Measurements from ENCODE around the gene EID3. TPM values are rescaled to one million over a fixed set of nuclear protein-coding genes. Genes with fewer than 3 reads are reported as not detected.

Gene EID3
- total RNA-seq, 2 donors from 2014 or later = 9.0 to 17.9 TPM

- Mint-ChIP-seq H3K27ac (no peak overlapping the region), H3K9me3 (no peaks in the 10 kb centered on the region), H3K4me3 (no peak overlapping the region), H3K36me3 (peaks cover 26% of the 10 kb centered on the region), H3K27me3 (no peaks in the 10 kb centered on the region), H3K4me1 (ENCODE audit: low read depth in 2 of 2) (peaks cover 0 to 3% of the 10 kb centered on the region in 2 donors)
- DNase-seq (ENCODE audit: low spot score) = no peak
- no peak for ATAC-seq
Measured at GRCh38 chr12:104344682-104345081, 41.1 kb downstream of the EID3 start.

GRCh38 chr12:104345234-104346066 lies 41.9 kb downstream of the EID3 start:
- no peaks in the 10 kb centered on the region for H3K9me3 Mint-ChIP-seq
- H3K4me3 Mint-ChIP-seq = no peak overlapping the region
- H3K4me1 Mint-ChIP-seq (ENCODE audit: low read depth in 2 of 2) = peaks cover 0 to 3% of the 10 kb centered on the region in 2 donors
- DNase-seq (ENCODE audit: low spot score) (no peak), ATAC-seq (no peak)
- H3K36me3 Mint-ChIP-seq = peaks cover 21% of the 10 kb centered on the region
- H3K27me3 Mint-ChIP-seq = no peaks in the 10 kb centered on the region
- no peak overlapping the region for H3K27ac Mint-ChIP-seq

- H3K27ac Mint-ChIP-seq = no peak overlapping the region
- H3K4me1 Mint-ChIP-seq (ENCODE audit: low read depth in 2 of 2) = peaks cover 3 to 7% of the 10 kb centered on the region in 2 donors
- DNase-seq (ENCODE audit: low spot score) (no peak), ATAC-seq (no peak)
- no peaks in the 10 kb centered on the region for H3K27me3 Mint-ChIP-seq
- no peak overlapping the region for H3K4me3 Mint-ChIP-seq
- no peaks in the 10 kb centered on the region for H3K9me3 Mint-ChIP-seq
- H3K36me3 Mint-ChIP-seq = peaks cover 16% of the 10 kb centered on the region
Measured at GRCh38 chr12:104347374-104348075, 44.0 kb downstream of the EID3 start.

GRCh38 chr12:104348283-104348993 lies 44.9 kb downstream of the EID3 start:
- H3K36me3 Mint-ChIP-seq = peaks cover 11% of the 10 kb centered on the region
- no peak overlapping the region for H3K27ac Mint-ChIP-seq
- DNase-seq (ENCODE audit: low spot score) (no peak), ATAC-seq (no peak)
- H3K9me3 Mint-ChIP-seq = no peaks in the 10 kb centered on the region
- H3K4me3 Mint-ChIP-seq = no peak overlapping the region
- peaks cover 3 to 4% of the 10 kb centered on the region in 2 donors for H3K4me1 Mint-ChIP-seq (ENCODE audit: low read depth in 2 of 2)
- no peaks in the 10 kb centered on the region for H3K27me3 Mint-ChIP-seq

- Mint-ChIP-seq H3K27ac (no peak overlapping the region), H3K4me3 (no peak overlapping the region), H3K4me1 (ENCODE audit: low read depth in 2 of 2) (peaks cover 3 to 4% of the 10 kb centered on the region in 2 donors), H3K27me3 (no peaks in the 10 kb centered on the region), H3K9me3 (no peaks in the 10 kb centered on the region), H3K36me3 (peaks cover 11% of the 10 kb centered on the region)
- no peak for DNase-seq (ENCODE audit: low spot score)
- ATAC-seq = no peak
Measured at GRCh38 chr12:104348994-104349494, 45.5 kb downstream of the EID3 start.

- Mint-ChIP-seq H3K27me3 (no peaks in the 10 kb centered on the region), H3K4me1 (ENCODE audit: low read depth in 2 of 2) (peaks cover 3 to 4% of the 10 kb centered on the region in 2 donors), H3K27ac (no peak overlapping the region), H3K36me3 (peaks cover 11% of the 10 kb centered on the region), H3K4me3 (no peak overlapping the region), H3K9me3 (no peaks in the 10 kb centered on the region)
- ATAC-seq (no peak), DNase-seq (ENCODE audit: low spot score) (no peak)
Measured at GRCh38 chr12:104350211-104351056, 46.9 kb downstream of the EID3 start.

GRCh38 chr12:104351057-104351983 lies 47.8 kb downstream of the EID3 start:
- Mint-ChIP-seq H3K4me3 (no peak overlapping the region), H3K27ac (no peak overlapping the region), H3K36me3 (peaks cover 11% of the 10 kb centered on the region), H3K4me1 (ENCODE audit: low read depth in 2 of 2) (peaks cover 3 to 4% of the 10 kb centered on the region in 2 donors), H3K27me3 (no peaks in the 10 kb centered on the region), H3K9me3 (no peaks in the 10 kb centered on the region)
- no peak for ATAC-seq
- no peak for DNase-seq (ENCODE audit: low spot score)

- H3K27ac Mint-ChIP-seq = no peak overlapping the region
- ATAC-seq = no peak
- no peak overlapping the region for H3K4me3 Mint-ChIP-seq
- H3K4me1 Mint-ChIP-seq (ENCODE audit: low read depth in 2 of 2) = peaks cover 3 to 4% of the 10 kb centered on the region in 2 donors
- DNase-seq (ENCODE audit: low spot score) = no peak
- peaks cover 11% of the 10 kb centered on the region for H3K36me3 Mint-ChIP-seq
- no peaks in the 10 kb centered on the region for H3K9me3 Mint-ChIP-seq
- no peaks in the 10 kb centered on the region for H3K27me3 Mint-ChIP-seq
Measured at GRCh38 chr12:104352106-104352713, 48.7 kb downstream of the EID3 start.

GRCh38 chr12:104353012-104353981 lies 49.8 kb downstream of the EID3 start:
- Mint-ChIP-seq H3K27me3 (no peaks in the 10 kb centered on the region), H3K36me3 (peaks cover 7% of the 10 kb centered on the region), H3K4me1 (ENCODE audit: low read depth in 2 of 2) (peaks cover 3 to 4% of the 10 kb centered on the region in 2 donors), H3K9me3 (no peaks in the 10 kb centered on the region), H3K27ac (no peak overlapping the region), H3K4me3 (no peak overlapping the region)
- ATAC-seq (no peak), DNase-seq (ENCODE audit: low spot score) (no peak)

- Mint-ChIP-seq H3K4me1 (ENCODE audit: low read depth in 2 of 2) (peaks cover 3 to 4% of the 10 kb centered on the region in 2 donors), H3K4me3 (no peak overlapping the region), H3K27ac (no peak overlapping the region), H3K9me3 (no peaks in the 10 kb centered on the region), H3K36me3 (peaks cover 7% of the 10 kb centered on the region), H3K27me3 (no peaks in the 10 kb centered on the region)
- DNase-seq (ENCODE audit: low spot score) (no peak), ATAC-seq (no peak)
Measured at GRCh38 chr12:104354167-104354867, 50.8 kb downstream of the EID3 start.

Measured in natural killer cell treated with Interleukin-12 subunit alpha and Interleukin-12 subunit beta and Interleukin-15 and Interleukin-18, amount 100 ng/mL, for 72 hours (primary cell).